Keratinocyte (primary cell): ENCODE measurements around the gene LHX3. TPM values are rescaled to one million over a fixed set of nuclear protein-coding genes. Genes with fewer than 3 reads are reported as not detected.
A peak's percentile ranks its signal among the peaks of the same experiment; 100 is the strongest.

Source experiments
- DNase-seq: peaks from one replicate; pipeline ENCODE4 v3.0.0-alpha.2; 2011; ENCODE audit warnings: low read depth, missing footprints, low spot score
- FAIRE-seq: peaks from 2 replicates; lab custom pipeline; 2011; peaks lifted over from hg19 to GRCh38; lab: Jason Lieb, UNC
- H2AFZ ChIP-seq: 2 replicates; pipeline ENCODE4 v1.6.0; 2012; ENCODE audit warnings: low read length, control low read depth, inconsistent platforms; ENCODE audit not compliant: control insufficient read depth
- H3K27ac ChIP-seq: 2 replicates; pipeline ENCODE4 v1.5.1; 2011; ENCODE audit warnings: low read length; ENCODE audit not compliant: control insufficient read depth, insufficient read depth
- H3K27me3 ChIP-seq: 3 replicates; pipeline ENCODE4 v1.6.0; 2011; ENCODE audit warnings: low read length; ENCODE audit not compliant: control insufficient read depth, insufficient read depth; ENCODE audit errors: extremely low read depth
- H3K36me3 ChIP-seq, 2 experiments: 2 replicates in 1 of 2; 3 replicates in 1 of 2; pipeline ENCODE4 v1.5.1; 2011; ENCODE audit warnings: low read length in 2 of 2, mild to moderate bottlenecking in 1 of 2; ENCODE audit not compliant: control insufficient read depth in 2 of 2, insufficient read depth in 2 of 2; ENCODE audit errors: extremely low read depth in 1 of 2
- H3K4me1 ChIP-seq: 3 replicates; pipeline ENCODE4 v1.5.1; 2011; ENCODE audit warnings: low read length; ENCODE audit not compliant: control insufficient read depth, insufficient read depth; ENCODE audit errors: extremely low read depth
- H3K4me2 ChIP-seq: 3 replicates; pipeline ENCODE4 v1.6.0; 2011; ENCODE audit warnings: low read depth, low read length; ENCODE audit not compliant: control insufficient read depth, insufficient read depth; ENCODE audit errors: extremely low read depth
- H3K4me3 ChIP-seq, 3 experiments: fragments of 200-600 bp in 1 of 3; sonication (generic) in 1 of 3; 2 replicates in 2 of 3; 3 replicates in 1 of 3; pipeline ENCODE4 v1.5.1; 2011 to 2016; ENCODE audit warnings: low read length in 3 of 3, mild to moderate bottlenecking in 3 of 3, control low read depth in 2 of 3, inconsistent platforms in 1 of 3, low read depth in 1 of 3, mixed read lengths in 1 of 3, mixed run types in 1 of 3, moderate library complexity in 1 of 3; ENCODE audit not compliant: control insufficient read depth in 2 of 3, insufficient read depth in 2 of 3; ENCODE audit errors: extremely low read depth in 1 of 3
- H3K79me2 ChIP-seq: 2 replicates; pipeline ENCODE4 v1.6.0; 2012; ENCODE audit warnings: low read length; ENCODE audit not compliant: control insufficient read depth, insufficient read depth
- H3K9ac ChIP-seq: 3 replicates; pipeline ENCODE4 v1.6.0; 2011; ENCODE audit warnings: low read length; ENCODE audit not compliant: control insufficient read depth, insufficient read depth; ENCODE audit errors: extremely low read depth
- H3K9me1 ChIP-seq: 3 replicates; pipeline ENCODE4 v1.6.0; 2011; ENCODE audit warnings: low read length; ENCODE audit not compliant: control insufficient read depth, insufficient read depth; ENCODE audit errors: extremely low read depth
- H3K9me3 ChIP-seq: 2 replicates; pipeline ENCODE4 v1.5.1; 2012; ENCODE audit warnings: low read depth, low read length; ENCODE audit not compliant: control insufficient read depth
- H4K20me1 ChIP-seq: 3 replicates; pipeline ENCODE4 v1.6.0; 2011; ENCODE audit warnings: low read length; ENCODE audit not compliant: control insufficient read depth, insufficient read depth; ENCODE audit errors: extremely low read depth
- CTCF ChIP-seq, 3 experiments: IDR thresholded peaks in 1 of 3; conservative IDR thresholded peaks in 1 of 3; optimal IDR thresholded peaks in 1 of 3; 2 replicates in 2 of 3; 3 replicates in 1 of 3; pipeline versions ENCODE3 to v1.5.1; 2011; ENCODE audit warnings: low read length in 3 of 3, mild to moderate bottlenecking in 3 of 3, moderate library complexity in 2 of 3, control low read depth in 1 of 3, inconsistent platforms in 1 of 3; ENCODE audit not compliant: insufficient read depth in 2 of 3; ENCODE audit errors: extremely low read depth in 1 of 3
- EZH2 ChIP-seq: IDR thresholded peaks from one replicate; pipeline ENCODE4 v1.6.1; 2012; ENCODE audit warnings: inconsistent platforms, mild to moderate bottlenecking, low read length, moderate library complexity
- dilution Hi-C: fragments of 300-500 bp; cut with MboI; formaldehyde crosslinking; loops from one replicate; pipeline ENCODE4 v1.7.0; 2020; ENCODE audit warnings: low sequenced_read_pairs; ENCODE audit not compliant: extremely low pct_ligation_motif_present
- polyA plus RNA-seq, 5 experiments: library from polyadenylated mRNA; depleted of rRNA in 3 of 5; stranded (reverse) in 3 of 5; stranded (forward) in 1 of 5; unstranded in 1 of 5; fragments of >200 nt; gene quantifications; 1 replicate in 1 of 5; 2 replicates in 3 of 5; 3 replicates in 1 of 5; pipeline versions ENCODE4 v1.2.1 to v1.2.3, GENCODE V29; 2011 to 2012; ENCODE audit warnings: missing spikeins in 2 of 5, low read depth in 1 of 5, low replicate concordance in 1 of 5

LHX3 gene
- polyA plus RNA-seq, 1 donor (not counting 4 experiments of a cell fraction or from before 2014, with no cell fraction given) = not detected

- Histone ChIP-seq H3K79me2 (no peaks in the 10 kb centered on the region), H3K4me1 (no peaks in the 10 kb centered on the region), H2AFZ (no peak overlapping the region), H3K9me1 (no peaks in the 10 kb centered on the region), H3K9me3 (no peaks in the 10 kb centered on the region), H3K27ac (no peak overlapping the region), H3K36me3 (no peaks in the 10 kb centered on the region), H3K4me2 (no peak overlapping the region), H3K9ac (no peak overlapping the region), H3K27me3 (peaks cover 90% of the 10 kb centered on the region), H3K4me3 (no peak overlapping the region), H4K20me1 (peaks cover 2% of the 10 kb centered on the region)
- dilution Hi-C loops = no loop called here
- TF ChIP-seq CTCF (optimal IDR thresholded peaks at IDR 0.05 in 1 of 3, IDR thresholded peaks at IDR 0.05 in 1 of 3, conservative IDR thresholded peaks at IDR 0.05 in 1 of 3; ENCODE audit: extremely low read depth in 1 of 3, insufficient read depth in 2 of 3, low read length in 3 of 3) (no peak), EZH2 (no peak)
- DNase-seq = no peak
- FAIRE-seq = no peak
Observed at GRCh38 chr9:136200424-136200823, 4.5 kb downstream of the LHX3 start.

- no peaks in the 10 kb centered on the region for H3K79me2 ChIP-seq
- dilution Hi-C loops = no loop called here
- DNase-seq = no peak
- H3K4me3 ChIP-seq = no peak overlapping the region
- TF ChIP-seq CTCF (optimal IDR thresholded peaks at IDR 0.05 in 1 of 3, IDR thresholded peaks at IDR 0.05 in 1 of 3, conservative IDR thresholded peaks at IDR 0.05 in 1 of 3; ENCODE audit: extremely low read depth in 1 of 3, insufficient read depth in 2 of 3, low read length in 3 of 3) (no peak), EZH2 (peak; percentile 99)
- no peak overlapping the region for H3K4me2 ChIP-seq
- no peak overlapping the region for H3K27ac ChIP-seq
- H4K20me1 ChIP-seq = no peaks in the 10 kb centered on the region
- H3K27me3 ChIP-seq = peaks cover 96% of the 10 kb centered on the region
- no peak overlapping the region for H3K9ac ChIP-seq
- no peaks in the 10 kb centered on the region for H3K36me3 ChIP-seq
- no peaks in the 10 kb centered on the region for H3K9me1 ChIP-seq
- H3K9me3 ChIP-seq = no peaks in the 10 kb centered on the region
- no peak overlapping the region for H2AFZ ChIP-seq
- H3K4me1 ChIP-seq = no peaks in the 10 kb centered on the region
- FAIRE-seq = no peak
Observed at GRCh38 chr9:136199391-136200288, 5.3 kb downstream of the LHX3 start.
